ENCODE data around the gene RAMP3. TPM values are rescaled to one million over a fixed set of nuclear protein-coding genes. Genes with fewer than 3 reads are reported as not detected.

Gene RAMP3
- polyA plus RNA-seq, 1 experiment = not detected

- no peak for TF ChIP-seq CTCF (IDR thresholded peaks at IDR 0.05; ENCODE audit: insufficient read depth, low read depth, low read length)
- no peaks in the 10 kb centered on the region for H3K36me3 ChIP-seq (ENCODE audit: control insufficient read depth, insufficient read depth, low read length)
- no peak for DNase-seq (ENCODE audit: low read depth)
- H3K27me3 ChIP-seq (ENCODE audit: control insufficient read depth, insufficient read depth, low read length) = no peaks in the 10 kb centered on the region; the same call in 1 of the 2 replicates
- H3K4me3 ChIP-seq (ENCODE audit: low read depth, low read length) = no peak overlapping the region
- ChIA-PET POLR2A (no interaction called here), CTCF (no interaction called here)
Measured at GRCh38 chr7:45173596-45174327, 16.2 kb downstream of the RAMP3 start.

GRCh38 chr7:45174328-45174610 is 16.7 kb downstream of the RAMP3 start:
- Histone ChIP-seq H3K4me3 (ENCODE audit: low read depth, low read length) (no peak overlapping the region), H3K27me3 (ENCODE audit: control insufficient read depth, insufficient read depth, low read length) (peaks cover 2% of the 10 kb centered on the region; the same call in 1 of the 2 replicates), H3K36me3 (ENCODE audit: control insufficient read depth, insufficient read depth, low read length) (no peaks in the 10 kb centered on the region)
- DNase-seq (ENCODE audit: low read depth) = no peak
- ChIA-PET POLR2A (no interaction called here), CTCF (no interaction called here)
- TF ChIP-seq CTCF (IDR thresholded peaks at IDR 0.05; ENCODE audit: insufficient read depth, low read depth, low read length) = no peak

GRCh38 chr7:45174966-45175765 is 17.6 kb downstream of the RAMP3 start:
- ChIA-PET POLR2A (no interaction called here), CTCF (no interaction called here)
- DNase-seq (ENCODE audit: low read depth) = no peak
- TF ChIP-seq CTCF (IDR thresholded peaks at IDR 0.05; ENCODE audit: insufficient read depth, low read depth, low read length) = no peak
- H3K36me3 ChIP-seq (ENCODE audit: control insufficient read depth, insufficient read depth, low read length) = no peaks in the 10 kb centered on the region
- peaks cover 2% of the 10 kb centered on the region; the same call in 1 of the 2 replicates for H3K27me3 ChIP-seq (ENCODE audit: control insufficient read depth, insufficient read depth, low read length)
- no peak overlapping the region for H3K4me3 ChIP-seq (ENCODE audit: low read depth, low read length)

GRCh38 chr7:45176091-45176490 is 18.5 kb downstream of the RAMP3 start:
- no peak for DNase-seq (ENCODE audit: low read depth)
- POLR2A ChIA-PET = no interaction called here
- Histone ChIP-seq H3K4me3 (ENCODE audit: low read depth, low read length) (no peak overlapping the region), H3K36me3 (ENCODE audit: control insufficient read depth, insufficient read depth, low read length) (no peaks in the 10 kb centered on the region), H3K27me3 (ENCODE audit: control insufficient read depth, insufficient read depth, low read length) (peaks cover 2% of the 10 kb centered on the region; the same call in 1 of the 2 replicates)
- no peak for TF ChIP-seq CTCF (IDR thresholded peaks at IDR 0.05; ENCODE audit: insufficient read depth, low read depth, low read length)
- CTCF ChIA-PET = no interaction called here

GRCh38 chr7:45176886-45177731 is 19.5 kb downstream of the RAMP3 start:
- ChIA-PET CTCF (no interaction called here), POLR2A (no interaction called here)
- no peaks in the 10 kb centered on the region for H3K36me3 ChIP-seq (ENCODE audit: control insufficient read depth, insufficient read depth, low read length)
- TF ChIP-seq CTCF (IDR thresholded peaks at IDR 0.05; ENCODE audit: insufficient read depth, low read depth, low read length) = no peak
- DNase-seq (ENCODE audit: low read depth) = no peak
- peaks cover 4% of the 10 kb centered on the region for H3K27me3 ChIP-seq (ENCODE audit: control insufficient read depth, insufficient read depth, low read length)
- no peak overlapping the region for H3K4me3 ChIP-seq (ENCODE audit: low read depth, low read length)
